Activated T-helper 17 cell treated with anti-CD3 and anti-CD28 coated beads, Interleukin-2, amount 50 U/mL, for 72 hours (primary cell): Measurements from ENCODE around the gene BNC2. TPM values are rescaled to one million over a fixed set of nuclear protein-coding genes. Genes with fewer than 3 reads are reported as not detected.

Experiments used
- ATAC-seq: fragments of 150-1000 bp; cut with Tn5 transposase; replicated peaks from 2 replicates; pipeline ENCODE4 v1.10.0; 2021; ENCODE audit warnings: mild to moderate bottlenecking, moderate library complexity
- H3K27ac Mint-ChIP-seq: one replicate; pipeline ENCODE4 v1.8.0; 2022; ENCODE audit warnings: mixed read lengths
- H3K27me3 Mint-ChIP-seq: one replicate; pipeline ENCODE4 v1.8.0; 2022; ENCODE audit warnings: mixed read lengths
- H3K36me3 Mint-ChIP-seq: one replicate; pipeline ENCODE4 v1.8.0; 2022; ENCODE audit warnings: low read depth, mild to moderate bottlenecking, mixed read lengths
- H3K4me1 Mint-ChIP-seq: one replicate; pipeline ENCODE4 v1.8.0; 2022; ENCODE audit warnings: mixed read lengths
- H3K4me3 Mint-ChIP-seq: one replicate; pipeline ENCODE4 v1.8.0; 2022; ENCODE audit warnings: mild to moderate bottlenecking, mixed read lengths
- H3K9me3 Mint-ChIP-seq: one replicate; pipeline ENCODE4 v1.8.0; 2022; ENCODE audit warnings: mixed read lengths
- total RNA-seq, 2 donors: library from RNA; stranded (reverse); gene quantifications; one replicate each; pipeline ENCODE4 v1.2.3, GENCODE V29; 2022

BNC2 gene
- total RNA-seq, 2 donors from 2014 or later: not detected

DNA sequence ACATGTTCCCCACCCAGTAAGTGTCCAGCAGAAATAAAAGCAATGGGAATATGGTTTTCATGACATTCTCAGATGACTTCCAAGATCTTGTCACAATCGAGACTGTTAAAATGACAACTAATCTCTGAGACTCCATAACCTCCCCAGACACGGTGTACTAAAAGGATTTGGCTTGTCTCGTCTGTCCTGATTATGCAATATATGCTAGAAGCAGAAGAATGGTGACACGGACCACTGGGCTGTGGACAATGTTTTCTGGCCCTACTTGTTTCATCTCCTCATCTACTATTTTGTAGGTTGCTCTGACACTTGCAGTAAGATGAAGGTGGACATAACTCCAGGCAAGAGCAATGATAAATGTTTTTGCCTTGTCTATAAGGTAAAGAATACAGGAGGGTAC, 56.6 kb downstream of the BNC2 start:
- Mint-ChIP-seq H3K27ac (no peak overlapping the region), H3K4me3 (no peak overlapping the region), H3K4me1 (no peaks in the 10 kb centered on the region), H3K36me3 (no peaks in the 10 kb centered on the region), H3K27me3 (no peaks in the 10 kb centered on the region), H3K9me3 (no peaks in the 10 kb centered on the region)
- ATAC-seq: no peak

GRCh38 chr9:16811987-16812685, 58.3 kb downstream of the BNC2 start:
- H3K27me3 Mint-ChIP-seq: no peaks in the 10 kb centered on the region
- H3K36me3 Mint-ChIP-seq: no peaks in the 10 kb centered on the region
- no peaks in the 10 kb centered on the region for H3K9me3 Mint-ChIP-seq
- ATAC-seq: no peak
- no peaks in the 10 kb centered on the region for H3K4me1 Mint-ChIP-seq
- H3K27ac Mint-ChIP-seq: no peak overlapping the region
- no peak overlapping the region for H3K4me3 Mint-ChIP-seq

DNA sequence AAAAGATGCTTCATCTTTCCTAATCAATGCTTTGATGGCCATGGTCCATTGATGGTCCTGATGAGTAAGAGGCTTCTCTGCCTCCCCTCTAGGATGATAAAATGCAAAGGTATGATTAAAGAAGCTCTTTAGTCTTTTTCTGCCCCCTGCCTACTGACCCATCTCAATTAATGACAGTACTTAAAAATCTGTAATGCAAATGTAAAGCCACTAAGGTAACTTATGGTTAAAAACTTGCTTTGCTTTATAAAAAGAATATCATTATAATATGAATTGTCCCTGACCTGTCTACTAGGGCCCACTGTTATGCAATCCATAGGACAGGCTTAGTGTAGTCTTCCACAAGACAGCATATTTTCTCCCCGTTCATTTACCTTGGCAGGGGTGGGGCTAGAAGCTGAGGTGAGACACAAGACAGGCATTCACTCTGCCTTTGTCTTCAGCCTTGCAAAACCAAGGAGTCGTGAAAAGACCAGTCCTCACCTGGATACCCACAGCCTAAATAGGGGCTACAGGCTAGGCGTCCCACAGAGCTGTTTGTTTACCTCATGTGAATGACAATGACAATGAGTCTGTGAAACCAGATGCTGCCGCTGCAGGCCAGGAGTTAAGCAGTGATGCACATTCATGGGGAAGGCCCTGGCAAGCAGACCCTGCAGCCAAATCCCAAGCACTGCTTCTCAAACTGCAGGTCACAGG, 60.4 kb downstream of the BNC2 start:
- Mint-ChIP-seq H3K27me3 (no peaks in the 10 kb centered on the region), H3K36me3 (no peaks in the 10 kb centered on the region), H3K27ac (no peak overlapping the region), H3K9me3 (no peaks in the 10 kb centered on the region), H3K4me3 (no peak overlapping the region), H3K4me1 (no peaks in the 10 kb centered on the region)
- ATAC-seq: no peak

GRCh38 chr9:16806674-16807073, 63.8 kb downstream of the BNC2 start:
- Mint-ChIP-seq H3K9me3 (peaks cover 8% of the 10 kb centered on the region), H3K27me3 (no peaks in the 10 kb centered on the region), H3K4me3 (no peak overlapping the region), H3K4me1 (no peaks in the 10 kb centered on the region), H3K27ac (no peak overlapping the region), H3K36me3 (no peaks in the 10 kb centered on the region)
- no peak for ATAC-seq

- peaks cover 8% of the 10 kb centered on the region for H3K9me3 Mint-ChIP-seq
- no peak for ATAC-seq
Measured at GRCh38 chr9:16803648-16804047, 66.8 kb downstream of the BNC2 start.

DNA sequence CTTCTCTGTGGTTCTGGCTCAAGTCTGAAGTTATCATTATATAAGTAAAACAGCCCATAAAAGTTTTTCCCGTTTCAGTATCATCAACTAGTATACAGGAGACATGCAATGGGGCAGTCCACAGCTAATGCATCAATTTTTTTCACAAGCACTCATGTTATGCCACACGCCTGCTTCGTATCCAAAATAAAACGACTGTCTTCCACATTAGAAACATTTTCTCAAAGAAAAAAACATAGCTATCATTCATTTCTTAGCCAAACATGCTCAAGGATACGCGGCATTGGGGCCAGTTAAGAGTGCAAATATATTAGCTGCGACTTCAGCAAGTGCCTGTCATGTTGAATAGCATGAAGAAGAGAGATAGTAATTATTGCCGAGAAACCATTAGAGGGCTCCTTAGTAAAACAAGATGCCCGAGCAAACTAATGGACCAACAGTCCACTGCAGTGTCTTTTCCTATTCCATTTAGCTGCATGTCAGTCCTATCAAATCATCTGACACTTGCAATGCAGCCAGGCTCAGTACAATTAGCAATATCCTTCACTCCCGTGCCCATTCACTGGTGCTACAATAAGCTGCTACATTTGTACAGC, 68.5 kb downstream of the BNC2 start:
- H3K4me3 Mint-ChIP-seq: no peak overlapping the region
- no peaks in the 10 kb centered on the region for H3K27me3 Mint-ChIP-seq
- no peaks in the 10 kb centered on the region for H3K36me3 Mint-ChIP-seq
- H3K4me1 Mint-ChIP-seq: no peaks in the 10 kb centered on the region
- H3K27ac Mint-ChIP-seq: no peak overlapping the region
- ATAC-seq: no peak
- peaks cover 8% of the 10 kb centered on the region for H3K9me3 Mint-ChIP-seq

More at GRCh38 chr9:16803648-16804047, 66.8 kb downstream of the BNC2 start:
- Mint-ChIP-seq H3K36me3 (no peaks in the 10 kb centered on the region), H3K4me3 (no peak overlapping the region), H3K27me3 (no peaks in the 10 kb centered on the region), H3K27ac (no peak overlapping the region), H3K4me1 (no peaks in the 10 kb centered on the region)

GRCh38 chr9:16796304-16796825, 74.1 kb downstream of the BNC2 start:
- H3K36me3 Mint-ChIP-seq: no peaks in the 10 kb centered on the region
- no peak overlapping the region for H3K27ac Mint-ChIP-seq
- ATAC-seq: no peak
- H3K9me3 Mint-ChIP-seq: peaks cover 6% of the 10 kb centered on the region
- H3K4me1 Mint-ChIP-seq: no peaks in the 10 kb centered on the region
- H3K27me3 Mint-ChIP-seq: no peaks in the 10 kb centered on the region
- H3K4me3 Mint-ChIP-seq: no peak overlapping the region

GRCh38 chr9:16794871-16795639, 75.4 kb downstream of the BNC2 start:
- Mint-ChIP-seq H3K4me1 (no peaks in the 10 kb centered on the region), H3K27ac (no peak overlapping the region), H3K27me3 (no peaks in the 10 kb centered on the region), H3K36me3 (no peaks in the 10 kb centered on the region), H3K4me3 (no peak overlapping the region), H3K9me3 (peaks cover 6% of the 10 kb centered on the region)
- ATAC-seq: no peak

GRCh38 chr9:16794103-16794502, 76.4 kb downstream of the BNC2 start:
- H3K27me3 Mint-ChIP-seq: no peaks in the 10 kb centered on the region
- no peaks in the 10 kb centered on the region for H3K36me3 Mint-ChIP-seq
- no peaks in the 10 kb centered on the region for H3K4me1 Mint-ChIP-seq
- H3K4me3 Mint-ChIP-seq: no peak overlapping the region
- no peak overlapping the region for H3K27ac Mint-ChIP-seq
- ATAC-seq: no peak
- peaks cover 6% of the 10 kb centered on the region for H3K9me3 Mint-ChIP-seq

DNA sequence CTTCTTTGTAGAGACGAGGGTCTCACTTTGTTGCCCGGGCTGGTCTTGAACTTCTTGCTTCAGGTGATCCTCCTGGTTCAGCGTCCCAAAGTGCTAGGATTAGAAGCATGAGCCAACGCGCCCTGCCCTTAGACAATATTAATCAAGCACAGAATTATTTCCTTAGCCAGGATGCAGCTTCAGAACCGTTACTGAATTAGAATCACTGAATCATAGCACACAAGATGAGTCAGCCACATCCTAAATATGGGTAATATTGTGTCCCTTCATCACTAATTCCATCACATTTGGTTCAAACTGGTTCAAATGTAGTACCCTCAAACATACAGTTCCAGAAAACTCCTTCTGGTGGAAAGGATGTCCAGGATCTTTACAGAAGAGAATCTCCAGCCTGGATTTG, 82.7 kb downstream of the BNC2 start:
- H3K27me3 Mint-ChIP-seq: no peaks in the 10 kb centered on the region
- H3K27ac Mint-ChIP-seq: no peak overlapping the region
- no peak for ATAC-seq
- no peaks in the 10 kb centered on the region for H3K36me3 Mint-ChIP-seq
- H3K4me3 Mint-ChIP-seq: no peak overlapping the region
- H3K4me1 Mint-ChIP-seq: no peaks in the 10 kb centered on the region
- peaks cover 16% of the 10 kb centered on the region for H3K9me3 Mint-ChIP-seq

- ATAC-seq: no peak
- H3K27ac Mint-ChIP-seq: no peak overlapping the region
- no peaks in the 10 kb centered on the region for H3K27me3 Mint-ChIP-seq
- no peaks in the 10 kb centered on the region for H3K4me1 Mint-ChIP-seq
- no peaks in the 10 kb centered on the region for H3K36me3 Mint-ChIP-seq
- no peak overlapping the region for H3K4me3 Mint-ChIP-seq
- H3K9me3 Mint-ChIP-seq: peaks cover 16% of the 10 kb centered on the region
Measured at GRCh38 chr9:16784002-16784401, 86.5 kb downstream of the BNC2 start.

DNA sequence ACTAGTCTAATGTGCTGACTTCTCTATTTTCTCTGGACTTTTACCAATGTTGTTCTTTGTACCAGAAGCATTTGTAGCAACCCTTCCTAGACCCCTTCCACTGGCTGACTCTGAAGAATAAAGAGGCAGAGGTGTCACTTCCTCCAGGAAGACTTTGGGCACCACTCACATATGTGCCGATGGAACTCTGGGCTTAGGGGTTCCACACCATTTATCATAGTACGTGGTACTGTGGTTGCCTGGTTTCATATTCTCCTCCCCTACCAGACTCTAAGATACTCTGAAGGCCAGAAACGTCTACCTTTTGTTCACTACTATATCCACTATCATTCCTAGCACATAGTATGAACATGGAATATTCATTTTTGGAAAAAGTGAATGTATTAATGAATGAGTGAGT, 88.0 kb downstream of the BNC2 start:
- Mint-ChIP-seq H3K27ac (no peak overlapping the region), H3K4me1 (no peaks in the 10 kb centered on the region), H3K27me3 (no peaks in the 10 kb centered on the region), H3K4me3 (no peak overlapping the region), H3K36me3 (no peaks in the 10 kb centered on the region), H3K9me3 (peaks cover 12% of the 10 kb centered on the region)
- ATAC-seq: no peak

DNA sequence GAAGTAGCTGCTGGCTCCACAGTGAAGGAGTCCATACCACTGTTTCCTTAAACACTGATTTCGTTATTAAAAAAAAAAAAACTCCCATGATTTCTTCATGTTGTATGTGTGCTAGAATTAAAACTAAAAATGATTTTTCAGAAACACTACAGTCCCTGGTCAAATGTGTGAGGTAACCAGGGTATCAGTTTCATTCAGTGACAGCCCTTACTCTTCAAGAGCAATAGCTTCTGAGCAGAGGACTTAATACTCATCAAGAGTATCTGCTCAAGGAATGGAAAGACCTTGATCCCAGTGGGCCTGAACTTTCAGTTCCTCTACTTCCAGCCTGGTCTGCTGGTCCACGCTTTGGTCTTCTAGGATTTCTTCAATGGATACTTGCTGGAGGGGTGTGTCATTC, 95.1 kb downstream of the BNC2 start:
- Mint-ChIP-seq H3K27ac (no peak overlapping the region), H3K4me1 (no peaks in the 10 kb centered on the region), H3K4me3 (no peak overlapping the region), H3K27me3 (no peaks in the 10 kb centered on the region), H3K9me3 (no peaks in the 10 kb centered on the region), H3K36me3 (no peaks in the 10 kb centered on the region)
- ATAC-seq: no peak

- Mint-ChIP-seq H3K27me3 (no peaks in the 10 kb centered on the region), H3K36me3 (no peaks in the 10 kb centered on the region), H3K9me3 (peaks cover 3% of the 10 kb centered on the region), H3K27ac (no peak overlapping the region), H3K4me1 (no peaks in the 10 kb centered on the region), H3K4me3 (no peak overlapping the region)
- no peak for ATAC-seq
Measured at GRCh38 chr9:16773617-16774016, 96.9 kb downstream of the BNC2 start.
